Central memory CD4-positive, alpha-beta T cell (primary cell): ENCODE results near the gene RPA3.

Source experiments
- DNase-seq: peaks from one replicate; pipeline ENCODE4 v3.0.0; 2022

Gene RPA3

DNA sequence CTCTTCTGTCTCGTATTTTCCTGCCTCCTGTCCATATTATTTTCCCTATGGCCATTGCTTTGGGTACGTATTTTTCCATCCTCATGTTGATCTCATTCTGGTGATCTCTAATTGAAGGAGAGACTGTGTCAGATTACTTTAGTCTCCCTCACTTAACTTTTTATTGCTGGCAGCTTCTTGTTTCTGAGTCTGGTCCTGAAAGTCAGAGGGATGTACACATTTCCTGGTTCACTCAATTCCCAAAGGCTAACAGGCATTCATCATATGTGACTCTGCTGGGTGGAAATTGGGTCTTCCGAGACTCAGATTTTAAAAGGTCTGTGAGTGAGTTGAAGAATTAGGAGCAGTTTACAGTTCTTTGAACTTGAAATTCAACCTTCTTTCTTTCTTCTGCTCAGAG lies 66.9 kb downstream of the RPA3 start:
- DNase-seq = no peak

DNA sequence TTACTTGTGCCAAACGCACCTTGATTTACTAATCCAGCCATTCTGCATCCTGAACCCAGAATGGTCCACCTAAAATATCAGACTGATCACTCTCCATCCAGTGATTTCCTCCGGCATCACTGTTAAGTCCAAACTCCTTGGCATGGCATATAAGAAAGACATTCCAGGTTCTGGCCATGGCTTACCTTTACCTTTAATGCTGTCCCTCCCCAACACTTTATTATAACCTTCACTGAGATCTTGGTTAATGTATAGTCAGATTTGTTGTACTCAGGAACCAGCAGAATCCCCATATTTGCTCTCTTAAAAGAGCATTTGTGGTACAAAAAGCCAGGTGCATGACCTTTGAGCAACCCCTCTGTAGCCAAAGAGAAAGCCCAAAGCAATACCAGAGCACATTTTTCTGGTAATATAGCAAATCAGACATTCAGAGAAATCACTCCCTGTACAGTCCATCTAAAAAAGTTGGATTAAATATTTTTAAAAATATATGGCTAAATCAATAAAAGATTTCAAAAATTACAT lies 67.7 kb downstream of the RPA3 start:
- DNase-seq = no peak

DNA sequence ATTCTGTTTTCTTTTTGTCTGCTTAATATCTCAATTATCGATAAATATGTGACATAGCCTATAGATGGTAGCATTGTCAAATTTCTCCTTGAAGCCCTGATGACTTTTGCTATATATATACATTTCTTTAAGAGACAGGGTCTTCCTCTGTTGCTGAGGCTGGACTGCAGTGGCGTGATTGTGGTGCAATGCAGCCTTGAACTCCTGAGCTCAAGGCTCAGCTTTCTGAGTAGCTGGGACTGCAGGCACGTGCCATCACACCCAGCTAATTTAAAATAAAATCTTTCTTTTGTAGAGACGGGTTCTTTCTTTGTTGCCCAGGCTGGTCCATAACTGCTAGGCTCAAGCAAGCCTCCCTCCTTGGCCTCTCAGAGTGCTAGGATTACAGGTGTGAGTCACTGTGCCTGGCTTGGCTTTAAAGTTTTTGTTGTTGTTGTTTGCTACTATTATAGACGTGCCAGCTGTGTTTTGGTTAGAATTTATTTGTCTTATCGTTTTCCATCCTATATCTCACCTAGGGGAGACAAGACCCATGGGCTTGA lies 70.8 kb downstream of the RPA3 start:
- DNase-seq = no peak

DNA sequence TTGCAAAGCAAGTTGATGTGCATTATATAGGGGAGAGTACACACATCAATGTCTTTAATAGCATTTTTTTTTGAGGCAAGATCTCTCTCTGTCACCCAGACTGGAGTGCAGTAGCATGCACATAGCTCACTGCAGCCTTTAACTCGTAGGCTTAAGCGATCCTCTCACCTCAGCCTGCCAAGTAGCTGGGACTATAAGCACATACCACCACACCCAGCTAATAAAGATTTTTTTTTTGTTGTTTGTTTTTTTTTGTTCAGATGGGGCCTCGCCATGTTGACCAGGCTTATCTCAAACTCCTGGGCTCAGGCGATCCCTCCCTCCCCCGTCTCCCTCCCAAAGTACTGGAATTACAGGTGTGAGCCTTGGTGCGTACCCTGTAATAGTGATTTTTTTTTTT lies 76.3 kb downstream of the RPA3 start:
- no peak for DNase-seq

DNA sequence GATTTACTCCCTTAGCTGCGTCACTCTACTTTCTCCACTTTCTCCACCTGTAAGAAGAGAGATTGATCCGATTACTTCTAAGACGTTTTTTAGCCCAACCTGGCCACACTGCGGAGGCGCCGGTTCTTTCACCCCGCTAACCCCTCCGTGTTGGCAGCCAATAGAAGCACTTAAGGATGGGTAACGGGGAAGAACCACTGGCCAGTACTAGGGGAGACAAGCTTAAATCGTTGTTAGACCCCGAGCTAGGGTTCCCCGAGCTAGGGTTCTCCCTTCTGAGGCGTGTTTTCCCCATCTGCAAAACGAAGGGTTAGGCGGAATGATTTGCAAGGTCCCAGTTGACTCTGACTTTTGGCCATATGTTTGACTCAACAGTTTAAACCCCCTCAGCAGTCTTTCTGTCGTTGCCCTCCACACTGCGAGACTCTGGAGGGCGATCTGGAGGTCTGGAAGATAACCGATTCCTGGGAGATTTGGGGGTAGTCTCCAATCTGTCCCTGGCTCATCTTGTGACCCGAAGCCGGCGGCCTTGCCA lies 77.2 kb downstream of the RPA3 start:
- no peak for DNase-seq

DNA sequence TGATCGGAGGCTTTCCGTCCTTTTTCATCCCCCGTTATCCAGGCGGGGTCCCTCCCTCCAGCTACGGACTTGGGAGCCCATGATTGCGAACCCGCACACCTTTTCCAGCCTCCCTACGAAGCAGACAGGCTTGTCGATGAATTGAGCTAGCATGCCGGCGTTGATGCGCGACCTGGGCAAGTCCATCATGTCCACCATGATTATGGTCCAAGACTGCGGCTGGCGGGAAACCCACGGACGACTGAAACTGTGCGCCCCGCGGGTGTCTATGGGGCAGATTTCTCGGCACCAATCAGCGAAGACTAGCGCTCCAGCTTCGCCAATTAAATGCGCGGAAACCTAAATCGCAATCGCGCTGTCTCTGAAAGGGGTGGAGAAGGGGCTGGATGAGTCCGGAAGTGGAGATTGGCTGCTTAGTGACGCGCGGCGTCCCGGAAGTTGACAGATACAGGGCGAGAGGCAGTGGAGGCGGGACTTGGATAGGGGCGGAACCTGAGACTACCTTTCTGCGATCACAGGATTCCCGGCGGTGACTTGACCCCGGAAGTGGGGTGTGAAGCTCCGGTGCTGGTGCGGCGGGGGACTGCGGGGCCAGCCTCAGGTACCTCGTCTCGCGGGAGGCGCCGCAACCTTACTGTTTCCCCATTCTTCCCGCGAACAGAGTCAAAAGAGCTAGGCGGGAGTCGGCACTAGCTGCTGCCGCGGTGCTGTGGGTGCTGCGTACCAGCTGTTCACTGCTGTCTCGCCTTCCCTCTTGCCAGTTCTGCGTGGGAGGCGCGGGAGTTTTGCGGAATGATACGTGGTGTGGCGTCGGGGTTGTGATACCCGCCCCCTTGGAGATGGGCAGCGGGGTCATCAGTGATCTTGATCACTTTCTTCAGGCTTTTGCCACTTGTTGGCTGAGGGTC lies 77.9 kb downstream of the RPA3 start, which contains the start of gene UMAD1:
Gene UMAD1, plus strand, starts transcription at position 532 of the 908 bp plus-strand sequence. CDS start 32,620 bp downstream, outside the sequence.
- peak; percentile 99 for DNase-seq

DNA sequence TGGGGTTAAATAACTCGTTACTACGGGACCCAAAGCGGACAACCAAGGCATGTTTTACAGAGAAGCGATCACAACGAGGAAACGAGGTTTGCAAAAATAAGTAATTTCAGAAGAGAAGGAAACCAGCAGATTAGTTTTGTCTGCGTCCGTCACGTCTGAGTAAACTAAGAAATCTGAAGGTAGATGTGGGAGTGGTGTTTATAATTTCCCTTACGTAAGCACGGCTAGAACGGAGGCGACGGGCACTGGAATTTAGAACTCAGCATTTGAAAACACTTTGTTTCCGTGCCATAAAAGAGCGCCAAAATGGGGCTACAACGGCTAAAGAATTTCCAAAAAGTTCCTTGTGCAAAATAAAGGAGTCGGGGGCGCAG lies 78.6 kb downstream of the RPA3 start:
- DNase-seq = peak; percentile 76

DNA sequence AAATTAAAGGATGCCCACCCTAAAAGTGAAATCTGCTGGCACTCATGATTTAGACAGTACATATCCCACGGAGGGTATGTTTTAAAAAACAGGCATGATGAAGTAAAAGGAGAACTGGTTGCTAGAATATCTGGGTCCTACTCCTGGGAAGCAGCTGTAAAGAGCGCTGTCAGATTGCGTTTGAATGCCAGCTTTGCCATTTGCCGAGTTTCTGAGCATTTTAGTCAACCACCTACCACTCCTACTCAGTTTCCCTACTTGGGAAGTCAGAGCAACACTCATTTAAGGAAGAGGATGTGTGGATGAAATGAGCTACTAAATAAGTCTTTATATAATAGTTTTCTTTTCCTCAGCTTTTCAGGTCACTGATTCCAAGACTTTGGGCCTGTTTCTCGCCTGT lies 79.0 kb downstream of the RPA3 start:
- no peak for DNase-seq

DNA sequence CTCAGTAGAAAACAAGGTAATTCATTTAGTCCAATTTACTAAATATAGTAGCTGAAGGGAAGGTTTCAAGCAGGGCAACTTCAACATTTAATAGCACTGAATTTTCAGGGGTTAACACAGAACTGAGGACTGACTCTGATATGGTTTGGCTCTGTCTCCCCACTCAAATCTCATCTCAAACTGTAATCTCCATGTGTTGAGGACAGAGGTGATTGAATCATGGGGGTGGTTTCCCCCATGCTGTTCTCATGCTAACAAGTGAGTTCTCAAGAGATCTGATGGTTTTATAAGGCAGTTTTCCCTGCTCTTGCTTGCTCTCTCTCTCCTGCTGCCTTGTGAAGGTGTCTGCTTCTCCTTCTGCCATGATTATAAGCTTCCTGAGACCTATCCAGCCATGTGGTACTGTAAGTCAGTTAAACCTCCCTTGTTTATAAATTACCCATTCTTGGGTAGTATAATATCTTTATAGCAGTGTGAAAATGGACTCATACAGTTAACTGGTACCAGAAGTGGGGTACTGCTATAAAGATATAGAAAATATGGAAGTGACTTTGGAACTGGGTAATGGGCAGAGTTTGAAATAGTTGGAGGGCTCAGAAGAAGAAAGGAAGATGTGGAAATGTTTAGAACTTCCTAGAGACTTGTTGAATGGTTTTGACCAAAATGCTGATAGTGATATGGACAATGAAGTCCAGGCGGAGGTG lies 87.6 kb downstream of the RPA3 start:
- DNase-seq = no peak

DNA sequence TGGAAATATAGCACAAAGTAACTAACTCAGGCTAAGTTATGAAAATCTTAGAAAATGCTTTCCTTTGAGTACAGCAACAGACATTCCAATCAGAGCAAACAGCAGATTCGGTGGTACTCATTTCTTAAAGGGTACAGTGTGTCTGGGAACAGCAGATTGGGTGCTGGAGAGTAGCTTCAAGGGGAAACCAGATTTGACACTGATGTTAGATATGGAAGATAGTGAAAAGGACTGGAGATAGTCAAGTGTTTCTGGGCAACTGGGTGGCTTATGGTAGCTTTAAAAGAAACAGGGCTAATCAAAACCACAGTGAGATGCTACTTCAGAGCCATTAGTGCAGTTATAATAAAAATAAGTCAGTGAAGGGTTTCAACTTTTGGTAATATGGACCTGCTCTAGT lies 89.9 kb downstream of the RPA3 start:
- DNase-seq = no peak

DNA sequence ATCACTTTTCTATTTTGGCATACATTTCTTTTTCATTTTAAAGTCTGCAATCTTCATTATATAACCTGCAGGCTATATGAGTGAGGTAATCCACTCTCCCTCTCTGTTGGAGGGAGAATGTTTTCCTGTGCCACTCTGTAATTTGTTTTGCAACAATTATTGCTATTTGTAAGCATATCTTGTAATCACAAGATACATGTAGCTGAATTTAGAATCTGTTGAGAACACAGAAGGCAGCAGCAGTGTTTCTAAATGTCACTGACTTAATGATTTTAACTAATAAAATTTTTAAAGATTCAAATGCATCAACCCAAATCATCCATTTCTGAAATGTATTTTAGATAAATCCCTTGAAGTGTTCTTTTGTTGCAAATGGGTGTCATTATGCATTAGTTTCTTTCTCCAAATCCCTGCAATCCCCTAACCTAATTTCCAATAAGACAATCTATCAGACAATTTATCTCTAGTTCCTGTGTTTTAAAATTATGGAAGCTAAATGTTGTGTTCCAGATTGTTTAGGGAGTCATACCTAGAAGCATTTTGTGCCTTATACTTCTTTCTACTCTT lies 97.7 kb downstream of the RPA3 start:
- no peak for DNase-seq

DNA sequence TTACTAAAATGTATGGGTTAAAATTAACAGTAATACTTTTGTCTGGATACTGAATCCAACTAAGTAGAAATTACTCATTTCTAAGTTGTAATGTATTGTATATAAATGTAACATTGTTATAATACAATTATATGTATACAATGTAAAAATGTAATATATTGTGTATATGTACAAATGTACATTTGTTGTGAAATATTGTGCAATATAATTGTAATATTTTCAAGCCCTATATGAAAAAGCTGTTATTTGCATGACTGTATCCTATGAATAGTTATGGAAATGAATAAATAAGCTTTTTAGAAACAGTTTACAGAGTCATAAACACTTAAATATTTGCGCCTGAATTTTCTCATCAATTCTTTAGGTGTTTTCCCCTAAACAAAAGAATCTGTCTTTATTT lies 98.2 kb downstream of the RPA3 start:
- no peak for DNase-seq

DNA sequence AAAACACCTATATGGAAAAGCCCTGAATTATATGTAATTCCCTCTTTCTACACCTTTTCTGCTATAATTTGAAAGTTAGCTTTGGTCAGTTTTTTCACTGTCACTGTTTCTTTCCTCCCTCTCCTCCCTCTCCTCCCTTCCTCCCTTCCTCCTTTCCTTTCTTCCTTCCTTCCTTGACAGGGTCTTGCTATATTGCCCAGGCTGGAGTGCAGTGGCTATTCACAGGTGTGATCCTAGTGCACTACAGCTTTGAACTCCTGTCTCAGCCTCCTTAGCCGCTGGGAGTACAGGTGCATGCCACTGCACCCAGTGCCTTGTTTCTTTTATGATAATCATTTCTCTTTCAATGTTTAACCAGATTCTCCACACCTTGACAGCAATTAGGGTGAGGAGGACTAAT lies 100.0 kb downstream of the RPA3 start:
- DNase-seq = no peak

DNA sequence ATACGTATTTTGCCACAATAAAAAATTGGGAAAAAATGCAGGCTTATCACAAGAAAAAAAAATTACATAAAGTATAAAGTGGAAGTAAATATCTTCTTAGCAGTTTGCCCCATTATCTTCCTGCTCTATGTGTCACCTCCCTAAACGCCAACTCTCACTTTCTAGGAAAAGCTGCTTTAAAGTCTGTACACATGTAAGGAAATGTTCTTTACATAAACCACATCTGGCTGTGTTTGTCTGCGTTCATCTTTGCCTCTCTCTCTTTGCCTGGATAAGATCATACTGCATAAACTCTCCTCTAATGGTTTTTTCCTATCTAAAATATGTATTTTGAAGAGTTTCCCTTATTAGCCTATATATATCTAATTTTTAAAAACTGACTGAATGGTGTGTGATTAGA lies 100.9 kb downstream of the RPA3 start:
- no peak for DNase-seq

DNA sequence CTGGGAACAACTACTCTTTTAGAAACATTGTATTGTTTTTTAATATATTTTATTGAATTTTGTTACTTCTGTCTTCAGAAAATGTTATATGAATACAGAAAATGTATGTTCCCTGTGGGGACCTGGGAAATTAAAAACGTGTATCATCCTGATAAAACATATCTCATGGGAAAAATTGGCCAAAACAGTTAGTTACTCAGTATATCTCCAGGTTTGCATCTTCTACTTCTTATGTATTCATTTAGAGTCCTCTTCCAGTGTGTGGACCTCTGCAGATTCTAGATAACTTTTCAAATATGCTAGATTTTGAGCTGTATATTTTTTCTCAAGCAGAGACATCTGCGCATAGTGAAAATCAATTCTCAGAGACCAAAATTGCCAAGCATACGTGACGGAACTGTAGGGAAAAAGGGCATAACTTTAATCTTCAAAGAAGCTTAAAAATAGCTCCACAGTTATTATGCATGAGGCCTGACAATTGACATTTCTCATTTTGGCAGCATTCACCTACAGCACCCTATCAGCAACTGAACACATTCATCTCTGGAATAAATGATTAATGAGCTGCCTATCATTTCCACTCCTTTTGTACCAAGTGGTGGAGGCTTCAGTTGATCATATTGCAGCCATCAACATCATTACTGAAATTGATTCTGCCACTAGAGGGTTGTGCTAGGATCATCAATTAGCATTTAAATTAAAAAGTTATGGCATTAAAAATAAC lies 104.2 kb downstream of the RPA3 start:
- DNase-seq = no peak

DNA sequence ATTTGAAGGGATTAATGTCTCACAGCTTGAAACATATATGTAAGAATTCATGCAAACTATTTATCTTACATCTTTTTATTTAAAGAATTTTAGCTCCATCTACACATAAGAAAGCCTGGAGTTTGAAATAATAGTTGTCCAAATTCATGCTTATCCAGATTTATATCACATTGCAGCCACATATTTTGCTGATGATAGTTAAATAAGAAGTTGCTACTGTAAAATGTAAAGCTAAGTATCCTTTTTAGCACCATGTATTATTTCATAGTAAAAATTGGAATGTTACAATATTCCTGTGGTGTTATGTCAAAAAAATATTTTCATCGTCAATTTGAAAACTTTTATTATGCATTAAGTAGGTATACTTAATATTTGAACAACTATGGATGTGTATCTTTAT lies 105.2 kb downstream of the RPA3 start:
- DNase-seq = no peak

DNA sequence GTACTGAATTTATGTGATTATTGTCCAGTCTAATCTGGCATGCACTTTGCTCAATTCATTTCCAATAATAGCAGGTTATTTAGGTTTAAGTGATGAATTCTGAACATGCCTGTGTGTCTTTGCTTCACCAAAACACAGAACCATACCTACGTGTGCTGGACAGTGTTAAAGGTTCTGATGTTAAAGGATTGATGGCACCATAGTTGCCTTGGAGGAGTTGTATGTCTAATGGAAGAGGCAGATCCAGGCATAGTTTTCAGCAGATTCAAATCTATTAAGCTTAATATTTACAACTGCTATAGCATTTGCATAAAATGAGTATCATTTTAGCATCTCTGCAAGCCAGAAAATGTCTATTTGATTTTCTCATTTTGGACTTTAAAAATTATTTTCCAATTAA lies 105.9 kb downstream of the RPA3 start:
- DNase-seq = no peak

DNA sequence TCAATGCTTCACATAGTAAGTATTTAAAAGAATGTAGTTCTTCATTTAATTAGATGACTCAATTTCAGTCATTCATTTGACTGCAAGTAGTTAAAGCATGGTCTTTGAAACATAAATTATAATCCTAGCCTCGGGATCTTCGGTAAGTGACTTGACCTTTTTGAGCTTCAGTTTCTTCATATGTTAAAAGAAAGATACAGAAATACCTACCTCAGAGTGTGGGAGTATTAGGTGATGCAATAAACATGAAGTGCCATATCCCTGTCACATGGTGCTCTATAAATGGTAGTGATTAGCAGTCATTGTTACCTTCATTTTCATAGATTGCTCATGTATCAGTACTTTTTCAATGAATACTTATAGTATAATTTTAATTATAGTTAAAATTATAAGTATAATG lies 109.1 kb downstream of the RPA3 start:
- DNase-seq = no peak

DNA sequence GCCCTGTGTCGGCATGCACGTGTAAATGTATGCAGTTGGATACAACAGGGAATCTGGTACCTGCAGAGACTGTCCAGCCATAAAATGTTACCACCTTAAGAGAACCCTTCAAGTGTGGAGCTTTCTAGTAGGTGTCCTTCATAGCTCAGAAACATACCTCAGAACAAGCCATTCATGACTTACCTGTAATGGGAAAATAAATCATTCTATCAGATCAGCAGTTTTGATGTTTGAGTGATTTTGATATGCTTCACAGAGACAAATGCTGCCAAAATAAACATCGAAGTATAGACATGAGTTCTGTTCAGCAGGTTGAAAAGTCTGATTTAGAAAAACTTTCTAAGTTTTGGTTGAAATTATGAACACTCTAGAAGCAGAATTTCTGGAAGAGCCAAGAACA lies 111.4 kb downstream of the RPA3 start:
- DNase-seq = no peak

DNA sequence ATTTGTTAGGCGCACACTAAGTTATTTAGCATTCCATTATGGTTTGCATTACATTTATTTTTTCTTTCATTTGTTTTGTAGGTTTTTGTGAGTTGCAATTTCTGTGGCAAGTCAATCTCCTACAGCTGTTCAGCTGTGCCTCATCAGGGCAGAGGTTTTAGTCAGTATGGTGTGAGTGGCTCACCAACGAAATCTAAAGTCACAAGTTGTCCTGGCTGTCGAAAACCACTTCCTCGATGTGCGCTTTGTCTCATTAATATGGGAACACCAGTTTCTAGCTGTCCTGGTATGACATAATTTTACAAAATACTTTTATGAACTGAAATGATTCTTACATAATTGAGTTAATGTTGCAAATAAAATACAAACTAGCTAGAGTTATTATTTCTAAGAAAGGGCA lies 122.2 kb downstream of the RPA3 start:
- DNase-seq = no peak

DNA sequence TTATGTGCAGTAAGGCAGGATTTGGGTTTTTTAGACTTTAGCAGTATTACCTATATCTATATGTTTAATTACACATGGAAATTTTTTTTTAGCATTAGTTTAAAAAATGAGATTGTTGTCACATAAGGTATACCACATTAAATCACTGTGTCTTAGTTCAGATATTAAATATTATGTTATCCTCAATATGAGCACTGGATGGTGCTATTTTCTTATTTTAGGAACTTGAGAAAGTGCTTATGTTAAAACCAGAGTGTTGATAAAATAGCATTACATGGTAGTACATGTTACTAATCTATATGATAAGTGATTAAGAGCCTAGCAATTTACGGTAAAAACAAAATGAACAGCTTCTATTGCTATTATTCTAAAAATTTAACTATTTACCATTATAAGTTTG lies 123.0 kb downstream of the RPA3 start:
- DNase-seq = peak; percentile 25
